ENCODE measurements around the gene TGOLN2.
A peak's percentile ranks its signal among the peaks of the same experiment; 100 is the strongest.

Gene TGOLN2

GRCh38 chr2:85327822-85328617 is at the start of gene TGOLN2:
Gene TGOLN2, minus strand, starts transcription at chr2:85327989. Its CDS starts 27 bp downstream, at chr2:85327962.
- TF ChIP-seq CTCF (IDR thresholded peaks at IDR 0.05): no peak
- DNase-seq: peak; percentile 91
- Mint-ChIP-seq H3K36me3 (ENCODE audit: low read depth) (peaks cover 22% of the 10 kb centered on the region), H3K9me3 (peaks cover 3% of the 10 kb centered on the region), H3K4me3 (peak within 1 kb of the TSS; percentile 97), H3K4me1 (peaks cover 45% of the 10 kb centered on the region), H3K27me3 (ENCODE audit: low read depth, poor library complexity) (peaks cover 5% of the 10 kb centered on the region), H3K27ac (peak within 1 kb of the TSS; percentile 99)

- Mint-ChIP-seq H3K27ac (peak overlapping the region; percentile 80), H3K4me1 (peaks cover 10% of the 10 kb centered on the region), H3K9me3 (peaks cover 50% of the 10 kb centered on the region), H3K4me3 (no peak overlapping the region), H3K36me3 (ENCODE audit: low read depth) (peaks cover 79% of the 10 kb centered on the region), H3K27me3 (ENCODE audit: low read depth, poor library complexity) (peaks cover 3% of the 10 kb centered on the region)
- TF ChIP-seq CTCF (IDR thresholded peaks at IDR 0.05): no peak
- no peak for DNase-seq
Observed at GRCh38 chr2:85377083-85377482, 49.3 kb upstream of the TGOLN2 start.

GRCh38 chr2:85376291-85377065 is 48.7 kb upstream of the TGOLN2 start:
- H3K9me3 Mint-ChIP-seq: peaks cover 47% of the 10 kb centered on the region
- H3K4me3 Mint-ChIP-seq: no peak overlapping the region
- H3K4me1 Mint-ChIP-seq: peaks cover 10% of the 10 kb centered on the region
- H3K27ac Mint-ChIP-seq: no peak overlapping the region
- H3K36me3 Mint-ChIP-seq (ENCODE audit: low read depth): peaks cover 77% of the 10 kb centered on the region
- DNase-seq: no peak
- TF ChIP-seq CTCF (IDR thresholded peaks at IDR 0.05): no peak
- H3K27me3 Mint-ChIP-seq (ENCODE audit: low read depth, poor library complexity): peaks cover 3% of the 10 kb centered on the region

- peaks cover 3% of the 10 kb centered on the region for H3K27me3 Mint-ChIP-seq (ENCODE audit: low read depth, poor library complexity)
- peaks cover 14% of the 10 kb centered on the region for H3K9me3 Mint-ChIP-seq
- peaks cover 30% of the 10 kb centered on the region for H3K36me3 Mint-ChIP-seq (ENCODE audit: low read depth)
- DNase-seq: no peak
- H3K4me3 Mint-ChIP-seq: no peak overlapping the region
- peaks cover 18% of the 10 kb centered on the region for H3K4me1 Mint-ChIP-seq
- H3K27ac Mint-ChIP-seq: no peak overlapping the region
- TF ChIP-seq CTCF (IDR thresholded peaks at IDR 0.05): no peak
Observed at GRCh38 chr2:85371045-85371444, 43.3 kb upstream of the TGOLN2 start.

- DNase-seq: no peak
- peaks cover 19% of the 10 kb centered on the region for H3K36me3 Mint-ChIP-seq (ENCODE audit: low read depth)
- H3K27me3 Mint-ChIP-seq (ENCODE audit: low read depth, poor library complexity): peaks cover 3% of the 10 kb centered on the region
- H3K4me1 Mint-ChIP-seq: peaks cover 18% of the 10 kb centered on the region
- peaks cover 9% of the 10 kb centered on the region for H3K9me3 Mint-ChIP-seq
- H3K27ac Mint-ChIP-seq: peak overlapping the region; percentile 66
- H3K4me3 Mint-ChIP-seq: no peak overlapping the region
- TF ChIP-seq CTCF (IDR thresholded peaks at IDR 0.05): no peak
Observed at GRCh38 chr2:85369500-85369899, 41.7 kb upstream of the TGOLN2 start.

All from nephron progenitor cell (in vitro differentiated cells).